Inflammatory macrophage treated with lipopolysaccharide for 1 hour (primary cell): ENCODE data around the gene TECPR1.
A peak's percentile ranks its signal among the peaks of the same experiment; 100 is the strongest.

ENCODE experiments used
- DNase-seq, 2 donors: peaks; one replicate each; pipeline ENCODE4 v3.0.0-alpha.2; 2020 to 2022

The TECPR1 gene

GRCh38 chr7:98242342-98242741 lies 9.7 kb downstream of the TECPR1 start:
- DNase-seq, result no peak

GRCh38 chr7:98241674-98242241 lies 10.3 kb downstream of the TECPR1 start:
- no peak for DNase-seq

GRCh38 chr7:98240961-98241673 lies 10.9 kb downstream of the TECPR1 start:
- peak in 1 of 2 donors; percentile 54 for DNase-seq

GRCh38 chr7:98238976-98239375 lies 13.1 kb downstream of the TECPR1 start:
- DNase-seq, result no peak

- DNase-seq, result no peak
Observed at GRCh38 chr7:98238076-98238475, 14.0 kb downstream of the TECPR1 start.

- DNase-seq, result no peak
Observed at GRCh38 chr7:98236355-98237185, 15.5 kb downstream of the TECPR1 start.

GRCh38 chr7:98235901-98236300 lies 16.1 kb downstream of the TECPR1 start:
- DNase-seq, result no peak

GRCh38 chr7:98234429-98235147 lies 17.4 kb downstream of the TECPR1 start:
- DNase-seq, result no peak

GRCh38 chr7:98233219-98234070 lies 18.6 kb downstream of the TECPR1 start:
- no peak for DNase-seq

GRCh38 chr7:98232799-98233198 lies 19.2 kb downstream of the TECPR1 start:
- no peak for DNase-seq

GRCh38 chr7:98232263-98232585 lies 19.8 kb downstream of the TECPR1 start:
- DNase-seq, result no peak

- no peak for DNase-seq
Observed at GRCh38 chr7:98231493-98232262, 20.4 kb downstream of the TECPR1 start.

- no peak for DNase-seq
Observed at GRCh38 chr7:98230746-98231471, 21.1 kb downstream of the TECPR1 start.

- no peak for DNase-seq
Observed at GRCh38 chr7:98229991-98230745, 21.9 kb downstream of the TECPR1 start.

GRCh38 chr7:98229441-98229840 lies 22.6 kb downstream of the TECPR1 start:
- DNase-seq, result no peak

- DNase-seq, result no peak
Observed at GRCh38 chr7:98228801-98229200, 23.2 kb downstream of the TECPR1 start.

GRCh38 chr7:98227939-98228338 lies 24.1 kb downstream of the TECPR1 start:
- DNase-seq, result no peak

GRCh38 chr7:98225913-98226614 lies 26.0 kb downstream of the TECPR1 start:
- DNase-seq, result no peak

GRCh38 chr7:98224701-98225181 lies 27.3 kb downstream of the TECPR1 start:
- DNase-seq, result no peak
